LHCN-M2 (cell line): Measurements from ENCODE around the gene KLRB1. TPM values are rescaled to one million over a fixed set of nuclear protein-coding genes. Genes with fewer than 3 reads are reported as not detected.

Source experiments
- DNase-seq: peaks from one replicate; pipeline ENCODE4 v3.0.0-alpha.2; 2012; ENCODE audit warnings: low read depth
- polyA plus RNA-seq: library from polyadenylated mRNA; unstranded; fragments of >200 nt; gene quantifications from one replicate; pipeline ENCODE4 v1.2.1, GENCODE V29; 2012; ENCODE audit warnings: missing spikeins
- total RNA-seq: library from RNA; depleted of rRNA; stranded (reverse); fragments of >200 nt; gene quantifications from 2 replicates; pipeline ENCODE4 v1.2.3, GENCODE V29; 2014; rRNA removed

KLRB1 gene
- total RNA-seq, result not detected in 2 replicates
- polyA plus RNA-seq, result not detected

DNA sequence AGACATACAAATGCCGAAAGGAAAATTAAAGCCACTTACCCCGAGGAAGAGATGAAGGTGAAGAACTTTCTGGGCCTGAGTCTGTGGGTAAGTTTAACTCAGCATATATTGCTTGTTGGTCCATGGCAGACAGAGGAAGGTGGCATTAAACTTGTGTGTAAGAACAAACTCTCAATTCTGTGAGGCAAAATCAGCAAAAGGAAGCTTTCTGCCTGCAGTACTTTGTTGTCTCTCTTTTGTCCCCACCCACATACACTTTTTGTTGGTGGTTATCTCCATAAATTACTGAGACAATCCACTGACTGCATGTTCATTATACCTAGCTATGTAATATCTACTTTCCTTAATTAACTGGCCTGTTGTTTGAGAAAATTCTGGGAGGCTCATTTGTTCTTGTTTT lies at the start of gene KLRB1:
Gene KLRB1 (minus strand): TSS at position 201 of the 400 bp plus-strand sequence. CDS start 77 bp downstream, at position 124.
- no peak for DNase-seq

DNA sequence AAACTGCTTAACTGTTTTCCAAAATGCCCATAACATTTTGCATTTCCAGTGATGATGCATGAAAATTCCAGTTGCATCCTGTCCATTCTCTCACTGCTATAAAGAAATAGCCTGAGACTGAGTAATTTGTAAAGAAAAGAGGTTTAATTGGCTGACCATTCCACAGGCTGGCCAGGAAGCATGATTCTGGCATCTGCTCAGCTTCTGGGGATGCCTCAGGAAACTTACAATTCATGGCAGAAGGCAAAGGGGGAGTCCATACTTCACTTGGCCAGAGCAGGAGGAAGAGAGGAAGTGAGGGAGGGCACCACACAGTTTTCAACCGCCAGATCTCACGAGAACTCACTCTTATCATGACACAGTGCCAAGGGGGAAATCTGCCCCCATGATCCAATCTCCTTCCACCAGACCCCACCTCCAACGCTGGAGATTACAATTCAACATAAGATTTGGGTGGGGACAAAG lies 43.6 kb upstream of the KLRB1 start:
- DNase-seq, result peak; percentile 56

DNA sequence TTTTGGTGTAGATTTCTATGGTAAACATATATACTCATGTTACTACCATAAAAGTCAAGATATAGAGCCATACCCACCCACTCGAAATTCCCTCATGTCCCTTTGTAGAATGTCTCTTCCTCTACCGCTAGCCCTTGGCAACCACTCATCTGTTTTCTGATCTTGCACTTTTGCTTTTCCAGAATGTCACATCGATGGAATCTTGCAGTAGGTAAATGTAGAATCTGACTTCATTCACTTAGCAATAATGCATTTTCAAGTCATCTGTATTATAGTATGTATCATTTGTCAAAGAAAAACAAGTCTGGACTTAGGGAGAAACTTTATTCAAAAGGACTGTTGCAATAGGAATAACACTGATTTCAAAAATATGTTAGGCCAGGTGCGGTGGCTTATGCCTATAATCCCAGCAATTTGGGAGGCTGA lies 42.4 kb upstream of the KLRB1 start:
- DNase-seq, result peak; percentile 13

DNA sequence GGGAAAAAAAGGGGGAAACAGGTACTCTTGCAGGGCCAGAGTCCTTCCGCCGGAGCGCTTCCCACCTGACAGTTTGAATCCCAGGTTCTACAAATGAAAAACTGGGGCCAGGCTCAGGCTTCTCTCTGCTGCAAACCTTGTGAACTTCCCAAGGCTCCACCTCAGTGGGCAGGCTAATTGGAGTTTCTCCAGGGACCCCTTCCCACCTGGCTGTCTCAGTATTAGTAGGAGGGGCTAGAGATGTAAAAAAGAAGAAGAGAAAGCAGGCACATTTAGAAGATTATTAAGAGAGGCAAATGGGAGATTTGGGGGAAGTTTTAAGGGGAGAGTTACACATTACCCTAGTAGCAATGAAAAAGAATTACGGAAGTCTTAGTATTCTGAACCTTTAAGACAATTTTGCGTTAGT lies 41.8 kb upstream of the KLRB1 start:
- no peak for DNase-seq

DNA sequence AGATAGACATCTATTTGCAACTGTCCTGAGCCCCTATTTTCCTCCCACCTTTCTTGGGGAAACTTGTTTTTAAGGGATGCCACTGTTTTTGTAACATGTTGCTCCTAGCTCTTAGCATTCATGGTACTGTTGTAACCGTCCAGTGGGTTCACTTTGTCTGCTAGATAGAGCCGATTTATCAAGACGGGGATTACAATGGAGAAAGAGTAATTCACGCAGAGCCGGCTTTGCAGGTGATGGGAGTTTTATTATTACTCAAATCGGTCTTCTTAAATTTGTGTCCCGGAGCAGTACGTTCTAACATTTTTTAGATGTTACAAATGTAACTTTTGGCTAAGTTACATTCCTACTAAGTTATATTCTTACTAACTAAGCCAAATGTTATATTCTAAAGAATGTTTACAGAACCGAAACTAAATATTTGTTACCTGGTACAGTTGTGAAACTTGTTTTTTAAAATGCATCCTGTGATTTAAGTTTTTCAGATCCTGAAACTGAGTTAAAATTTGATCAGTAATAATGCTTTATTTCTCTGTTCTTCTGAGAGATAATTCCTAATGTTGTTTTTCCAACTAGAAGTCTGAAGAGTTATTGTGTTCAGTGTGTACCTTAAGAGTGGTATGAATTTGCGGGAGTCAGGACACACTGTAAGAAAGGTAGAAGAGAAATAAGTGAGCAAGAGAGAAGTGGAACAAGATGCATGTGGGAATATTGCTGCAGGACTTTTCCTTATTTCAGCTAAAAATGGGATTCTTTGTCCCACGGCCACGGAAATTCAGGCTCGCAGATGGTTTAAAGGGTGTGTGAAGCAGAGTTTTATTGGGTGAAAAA lies 41.2 kb upstream of the KLRB1 start:
- no peak for DNase-seq

DNA sequence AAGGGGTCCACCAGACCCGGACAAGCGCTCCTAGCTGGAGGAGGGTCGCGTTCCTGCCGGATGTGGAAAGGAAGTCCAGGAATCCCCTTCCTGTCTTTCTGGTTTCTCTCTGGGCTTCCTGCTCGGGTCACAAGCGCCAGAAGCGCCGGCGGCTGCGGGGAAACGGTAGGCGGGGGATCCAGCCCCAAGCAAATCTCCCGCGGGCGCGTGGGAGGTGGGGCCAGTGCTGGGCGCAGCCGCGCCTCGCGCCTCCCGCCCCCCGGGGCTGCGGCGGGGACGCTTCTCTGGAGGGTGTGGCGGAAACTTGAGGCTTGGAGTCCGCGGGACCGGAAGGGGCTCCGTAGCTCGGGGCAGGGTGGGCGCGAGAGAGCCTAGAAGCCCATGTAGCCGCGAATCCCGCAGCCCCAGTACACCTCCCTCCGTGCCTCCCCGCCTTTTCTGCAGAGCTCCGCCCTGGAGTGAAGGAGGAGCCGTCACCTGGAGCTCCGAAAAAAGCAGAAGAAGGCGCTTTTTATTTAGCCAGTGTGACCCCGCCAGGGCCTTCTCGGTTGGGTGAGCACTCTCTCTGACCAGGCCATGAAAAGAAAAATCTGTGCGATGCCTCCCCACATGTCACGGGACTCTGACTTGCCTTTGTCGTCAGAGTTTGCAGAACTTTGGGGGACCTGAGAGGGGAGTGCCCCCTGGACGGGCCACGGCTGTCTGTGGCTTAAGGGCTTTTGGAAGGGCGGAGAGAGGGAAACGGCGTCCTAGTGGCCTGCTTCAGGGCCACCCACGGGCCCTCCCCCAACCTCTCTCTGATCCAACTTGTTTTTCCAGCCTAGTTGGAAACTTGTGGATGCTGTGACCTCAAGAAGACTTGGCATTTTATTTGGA lies 40.3 kb upstream of the KLRB1 start:
- peak; percentile 83 for DNase-seq

DNA sequence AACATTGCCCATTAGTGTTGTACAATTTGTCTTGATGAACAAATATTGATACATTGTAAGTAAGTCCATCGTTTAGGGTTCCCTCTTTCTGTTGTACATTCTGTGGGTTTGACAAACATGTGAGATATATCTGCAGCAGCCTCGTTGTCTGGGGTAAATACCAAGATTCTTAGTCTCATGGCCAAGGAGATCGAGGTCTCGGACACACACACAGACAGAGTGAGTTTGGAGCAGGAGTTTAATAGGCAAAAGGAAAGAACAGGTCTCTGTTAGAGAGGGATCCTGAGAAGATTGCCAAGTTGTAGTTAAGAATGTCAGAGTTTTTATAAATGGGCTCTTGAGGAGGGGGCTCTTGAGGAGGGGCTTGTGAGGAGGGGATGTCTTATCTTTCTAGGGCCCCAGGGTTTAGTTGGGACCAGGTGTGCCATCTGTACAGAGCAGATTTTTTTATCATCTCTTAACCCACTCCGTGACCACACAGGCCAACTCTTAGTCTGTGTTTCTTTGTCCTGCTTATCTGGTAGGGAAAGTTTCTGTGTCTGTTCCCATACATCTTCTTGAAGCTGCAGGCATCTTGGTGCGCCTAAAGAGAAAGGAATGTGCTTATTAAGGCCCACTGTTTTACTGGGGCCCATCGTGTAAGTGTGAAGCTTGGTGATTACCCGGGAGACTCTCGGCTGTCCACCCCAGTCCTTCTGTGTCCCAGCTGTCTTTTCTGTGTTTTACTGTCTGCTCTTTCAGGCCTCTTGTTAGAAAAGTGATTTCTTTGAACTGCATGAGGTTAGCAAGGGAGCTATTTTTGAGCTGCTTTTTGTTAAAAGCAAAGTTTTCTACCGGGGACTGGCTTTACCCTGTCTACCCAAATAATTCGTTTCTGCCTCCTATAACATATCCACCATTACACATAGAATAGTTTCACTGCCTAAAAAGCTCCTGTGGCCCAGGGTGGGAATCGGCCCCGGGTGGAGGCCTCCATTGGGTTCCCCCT lies 39.4 kb upstream of the KLRB1 start:
- peak; percentile 35 for DNase-seq

DNA sequence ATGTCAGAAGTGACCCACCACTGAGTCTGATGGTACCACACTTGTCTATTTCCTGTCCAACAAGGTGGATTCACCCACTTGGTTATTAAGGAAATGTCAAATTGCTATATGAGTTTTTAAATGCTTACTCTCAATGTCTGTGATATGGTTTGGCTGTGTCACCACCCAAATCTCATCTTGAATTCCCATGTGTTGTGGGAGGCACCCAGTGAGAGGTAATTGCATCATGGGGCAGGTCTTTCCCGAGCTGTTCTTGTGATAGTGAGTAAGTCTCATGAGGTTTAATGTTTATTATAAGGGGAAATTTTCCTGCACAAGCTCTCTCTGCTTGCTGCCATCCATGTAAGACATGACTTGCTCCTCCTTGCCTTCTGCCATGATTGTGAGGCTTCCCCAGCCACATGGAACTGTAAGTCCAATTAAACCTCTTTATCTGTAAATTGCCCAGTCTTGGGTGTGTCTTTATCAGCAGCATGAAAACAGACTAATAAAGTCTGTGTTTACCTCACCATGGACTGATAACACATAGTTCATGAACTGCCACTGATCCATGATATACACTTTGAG lies 37.4 kb upstream of the KLRB1 start:
- peak; percentile 10 for DNase-seq

DNA sequence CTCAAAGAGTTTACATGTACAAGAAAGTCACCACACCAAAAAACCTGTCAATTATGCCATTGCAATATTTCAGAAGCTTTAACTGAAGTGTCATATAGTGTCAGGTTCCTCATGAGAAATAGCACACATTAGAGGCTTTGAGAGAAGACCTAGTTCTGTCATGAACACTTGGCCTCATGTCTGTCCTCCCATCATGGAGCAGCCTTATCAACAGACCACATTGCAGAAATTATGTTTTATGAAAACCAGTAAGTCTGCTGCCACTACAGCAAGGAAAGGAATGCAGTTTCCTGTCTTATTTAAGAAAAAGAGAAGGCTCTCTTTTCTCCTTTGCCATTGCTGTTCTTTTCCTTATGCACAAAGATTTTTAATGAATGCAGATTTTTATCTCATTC lies 35.5 kb upstream of the KLRB1 start:
- DNase-seq, result no peak

DNA sequence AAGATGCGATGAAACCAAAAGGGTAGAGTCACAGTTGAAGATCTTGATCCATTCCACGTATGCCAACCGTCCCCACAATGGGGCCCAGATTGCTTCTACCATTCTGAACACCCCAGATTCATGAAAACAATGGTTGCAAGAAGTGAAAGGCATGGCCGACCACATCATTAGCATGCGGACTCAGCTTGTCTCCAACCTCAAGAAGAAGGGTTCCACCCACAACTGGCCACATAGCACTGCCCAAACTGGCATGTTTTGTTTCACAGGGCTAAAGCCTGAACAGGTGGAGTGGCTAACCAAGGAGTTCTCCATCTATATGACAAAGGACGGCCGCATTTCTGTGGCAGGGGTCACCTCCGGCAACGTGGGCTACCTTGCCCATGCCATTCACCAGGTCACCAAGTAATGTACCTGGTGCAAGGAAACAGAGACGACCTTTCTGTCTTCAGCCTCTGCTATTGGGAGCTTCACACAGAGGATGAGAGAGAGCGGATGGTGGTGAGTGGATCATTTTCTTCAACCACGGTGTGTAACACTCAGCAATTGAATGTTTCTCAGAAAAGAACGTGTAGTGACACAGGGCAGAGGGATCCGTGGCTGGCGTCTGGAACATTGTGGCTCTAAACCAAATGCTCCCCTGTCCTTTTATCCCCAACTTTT lies 35.0 kb upstream of the KLRB1 start:
- no peak for DNase-seq

DNA sequence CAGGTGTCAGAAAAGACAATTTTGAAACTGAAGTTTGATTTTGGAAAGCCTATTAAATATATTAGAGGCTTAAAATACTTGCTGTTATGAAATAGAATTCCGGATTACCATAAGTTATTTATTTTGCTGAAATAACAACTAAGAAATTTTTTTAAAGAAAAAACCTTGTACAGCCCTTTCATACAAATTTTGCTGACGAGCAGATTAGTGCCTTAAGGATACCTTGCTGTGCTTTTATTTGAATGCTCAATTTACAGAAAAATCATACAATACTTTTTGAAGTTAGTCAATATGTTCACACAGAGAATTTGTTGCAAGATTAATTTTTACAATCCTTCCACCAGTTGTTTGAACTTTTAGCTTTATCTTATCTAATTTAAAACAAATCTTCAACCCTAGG lies 32.3 kb upstream of the KLRB1 start:
- DNase-seq, result no peak

DNA sequence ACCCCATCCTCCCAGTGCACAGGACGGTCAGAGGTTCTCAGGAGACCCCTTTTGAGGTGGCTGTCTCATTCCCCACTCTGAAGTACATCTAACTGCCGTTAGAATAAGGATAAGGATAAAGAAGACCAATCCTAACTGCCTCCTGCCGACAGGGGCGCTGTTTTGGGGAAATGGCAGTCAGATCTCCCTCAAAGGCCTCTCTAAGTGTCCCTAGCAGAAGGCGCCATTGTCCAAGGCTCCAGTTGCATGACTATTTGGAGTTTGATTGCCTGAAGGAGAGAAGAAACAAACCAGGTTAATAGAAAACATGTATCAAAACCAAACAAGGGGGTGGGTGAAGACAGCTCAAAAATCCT lies 29.1 kb upstream of the KLRB1 start:
- no peak for DNase-seq

DNA sequence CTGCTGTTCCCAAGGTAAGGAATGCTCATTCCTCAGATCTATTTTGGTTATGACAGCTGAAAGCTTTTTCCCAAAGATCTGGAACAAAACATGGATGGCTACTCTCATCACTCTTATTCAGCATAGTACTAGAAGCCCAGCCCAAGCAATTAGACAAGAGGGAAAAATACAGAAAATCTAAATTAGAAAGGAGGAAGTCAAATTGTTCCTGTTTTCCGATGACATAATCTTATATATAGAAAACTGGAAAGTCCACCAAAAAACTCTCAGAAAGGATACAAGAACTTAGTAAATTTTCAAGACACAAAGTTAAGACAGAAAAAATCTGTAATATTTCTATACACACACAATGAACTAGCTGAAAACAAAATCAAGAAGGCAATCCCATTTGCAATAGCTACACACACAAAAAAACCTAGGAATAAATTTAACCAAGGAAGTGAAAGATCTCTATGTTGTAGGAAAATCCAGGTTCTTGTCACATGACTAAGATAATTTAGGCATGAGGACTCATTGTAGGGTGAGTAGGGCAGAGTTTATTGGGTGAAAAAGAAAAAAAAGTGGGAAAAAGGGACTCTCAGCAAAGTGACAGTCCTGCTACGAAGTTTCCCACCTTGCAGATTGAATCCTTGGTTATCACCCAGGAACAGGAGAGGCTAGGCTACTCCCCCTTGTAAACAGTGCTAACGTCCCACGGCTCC lies 28.6 kb upstream of the KLRB1 start:
- no peak for DNase-seq

DNA sequence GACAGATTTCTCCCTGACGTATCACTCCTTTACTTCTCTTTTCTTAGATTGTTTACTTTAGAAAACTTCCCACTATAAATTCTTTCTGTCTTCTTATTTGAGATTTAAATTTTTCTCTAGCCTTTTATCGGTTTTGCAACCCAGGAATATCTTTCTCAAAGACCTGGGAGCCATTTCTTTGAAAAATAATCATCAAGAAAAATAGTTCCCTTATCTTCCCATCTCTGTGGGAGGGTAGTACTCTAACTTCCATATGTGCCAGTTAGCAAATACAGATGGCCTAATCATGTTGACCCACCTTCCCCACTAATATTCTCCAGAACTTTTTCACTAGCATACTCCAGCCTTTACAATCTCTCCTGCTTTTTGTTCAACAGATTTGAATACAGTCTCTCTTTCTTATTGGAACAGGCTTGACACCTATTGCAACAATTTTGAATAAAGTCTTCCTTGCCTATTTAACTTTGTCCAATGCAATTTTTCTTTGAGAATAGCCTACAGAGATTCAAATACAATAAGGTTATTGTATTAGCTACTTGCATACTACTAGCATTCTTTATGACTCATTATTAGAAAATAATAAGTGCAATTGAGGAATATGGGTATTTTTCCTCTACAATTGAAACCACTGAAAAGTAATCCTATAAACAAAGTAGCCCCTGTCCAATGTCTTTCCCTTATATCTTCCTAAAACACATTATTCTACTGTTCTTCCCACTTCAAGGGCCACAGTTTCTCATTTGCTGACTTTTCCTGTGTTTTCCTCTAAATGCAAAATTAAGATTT lies 27.4 kb upstream of the KLRB1 start:
- DNase-seq, result no peak

DNA sequence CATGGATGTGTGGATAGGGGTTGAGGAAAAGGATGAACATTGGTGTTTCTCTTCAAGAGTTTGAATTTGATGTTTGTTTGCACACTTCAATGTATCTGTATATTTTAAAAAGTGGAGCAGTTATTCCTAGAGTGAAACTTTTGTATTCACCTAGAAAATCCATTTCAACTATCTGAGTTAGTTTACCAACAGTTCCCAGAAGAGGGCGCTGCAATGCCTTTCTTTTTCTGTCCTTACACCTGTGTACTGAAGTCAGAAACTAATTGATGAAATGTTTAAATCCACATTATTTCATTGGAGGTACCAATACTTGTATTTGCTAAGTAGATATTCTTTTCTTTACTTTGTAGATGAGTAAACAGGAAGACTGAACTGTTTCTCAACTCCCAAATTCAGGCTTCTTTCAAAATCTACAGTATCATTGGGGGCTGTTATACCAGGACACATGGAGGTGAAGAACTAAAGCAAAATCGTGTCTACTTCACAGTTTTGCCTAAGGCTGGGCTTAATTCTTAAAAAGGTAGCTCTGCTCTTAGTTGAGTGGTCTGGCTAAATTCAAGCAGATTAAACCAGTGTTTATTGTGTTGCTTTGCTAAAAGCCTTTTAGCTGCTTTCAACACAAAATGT lies 26.6 kb upstream of the KLRB1 start:
- DNase-seq, result peak; percentile 36

DNA sequence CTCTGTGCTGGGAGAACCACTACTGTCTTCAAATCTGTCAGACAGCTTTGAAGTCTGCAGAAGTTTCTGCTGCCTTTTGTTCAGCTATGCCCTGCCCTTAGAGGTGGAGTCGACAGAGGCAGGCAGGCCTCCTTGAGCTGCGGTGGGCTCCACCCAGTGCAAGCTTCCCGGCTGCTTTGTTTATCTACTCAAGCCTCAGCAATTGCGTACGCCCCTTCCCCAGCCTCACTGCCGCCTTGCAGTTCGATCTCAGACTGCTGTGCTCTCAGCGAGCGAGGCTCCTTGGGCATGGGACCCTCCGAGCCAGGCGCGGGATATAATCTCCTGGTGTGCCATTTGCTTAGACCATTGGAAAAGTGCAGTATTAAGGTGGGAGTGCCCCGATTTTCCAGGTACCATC lies 25.1 kb upstream of the KLRB1 start:
- DNase-seq, result no peak

DNA sequence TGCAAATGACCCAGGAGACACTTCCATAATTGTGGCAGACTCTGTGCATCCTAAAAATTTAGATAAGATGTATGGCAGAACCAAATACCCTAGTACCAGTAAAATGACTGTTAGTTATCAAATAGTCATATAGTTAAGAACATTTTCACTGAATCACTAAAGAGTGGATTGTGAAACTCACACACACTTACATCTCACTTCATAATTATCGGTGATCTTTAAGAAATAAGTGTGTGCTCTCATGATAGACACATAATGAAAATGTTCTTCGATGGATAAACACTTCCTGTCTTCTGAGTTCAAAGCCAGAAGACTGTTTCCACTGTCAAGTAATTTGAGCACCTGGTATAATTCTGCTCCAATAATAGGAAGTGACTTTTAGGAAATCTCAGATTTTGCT lies 19.1 kb upstream of the KLRB1 start:
- no peak for DNase-seq

DNA sequence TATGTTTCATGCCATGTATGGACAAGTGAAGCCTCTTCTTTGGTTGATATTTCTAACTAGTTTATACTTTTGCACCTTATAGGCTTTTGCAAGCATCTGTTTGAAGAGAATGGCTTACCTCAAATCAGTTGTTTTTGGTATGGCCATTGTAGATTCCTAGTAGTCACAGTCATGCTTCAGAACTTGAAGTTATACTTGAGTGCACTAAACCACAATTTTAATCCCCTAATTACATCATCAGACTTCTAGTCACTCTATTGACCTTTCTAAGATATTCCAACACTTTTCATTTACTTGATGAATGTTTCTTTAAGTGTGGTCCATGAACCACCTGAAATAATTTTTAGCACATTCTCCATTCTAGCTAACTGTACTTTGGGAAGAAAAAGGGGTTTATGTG lies 18.6 kb upstream of the KLRB1 start:
- DNase-seq, result peak; percentile 24

DNA sequence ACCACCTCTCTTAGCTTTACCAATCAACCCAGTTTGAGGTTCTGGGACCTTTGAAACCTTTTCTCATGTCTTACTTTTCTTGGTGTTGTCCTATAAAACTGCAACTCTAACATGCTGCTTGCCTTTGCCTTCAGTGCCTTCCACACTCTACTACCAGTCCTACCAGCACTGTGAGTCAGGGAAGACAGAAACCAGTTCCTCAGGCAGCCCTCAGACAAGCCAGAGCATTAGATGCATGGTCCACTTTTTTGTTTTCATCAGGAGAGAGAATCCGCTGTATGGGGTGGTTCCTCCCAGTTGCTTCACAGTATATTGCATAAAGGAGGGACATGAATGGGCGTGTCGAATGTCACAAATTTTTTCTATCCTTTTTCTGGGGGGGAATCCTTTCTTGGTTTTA lies 17.3 kb upstream of the KLRB1 start:
- DNase-seq, result no peak
